GM10248 (cell line): Measurements from ENCODE around the gene APOO.
"Not testable (repeated sequence)": the region's sequence is repeated elsewhere in the genome, so short reads cannot be mapped to it uniquely, and the experiment has no call there.

Experiments used
- CTCF ChIA-PET: fragments of 300-600 bp; sonication (Branson Sonifier 250); formaldehyde crosslinking; extraction: SDS; loops from one replicate; lab custom pipeline; 2021; ENCODE audit warnings: antibody characterized with exemption; lab: Yijun Ruan, JAX
- POLR2A ChIA-PET: fragments of 350-650 bp; sonication (Branson Sonifier 250); formaldehyde crosslinking; extraction: SDS; loops from one replicate; lab custom pipeline; 2020; ENCODE audit warnings: antibody characterized with exemption; lab: Yijun Ruan, JAX
- DNase-seq: peaks from one replicate; pipeline ENCODE4 v3.0.0; 2012; ENCODE audit errors: extremely low spot score
- CTCF ChIP-seq: IDR thresholded peaks from 2 replicates; pipeline ENCODE4 v1.5.1; 2012; ENCODE audit warnings: mild to moderate bottlenecking, low read depth; ENCODE audit errors: extremely low read depth, missing control alignments, control extremely low read depth

APOO gene

GRCh38 chrX:23871905-23872546 is 35.7 kb downstream of the APOO start:
- no peak for TF ChIP-seq CTCF
- DNase-seq: no peak
- ChIA-PET POLR2A (no interaction called here), CTCF (interaction anchor here (1.0 to 1.4 kb wide), 2 partner anchors 30 to 31 kb away, joined by 3 to 4 read pairs; no protein-coding TSS in a partner anchor)

GRCh38 chrX:23870041-23870440 is 37.7 kb downstream of the APOO start:
- no peak for TF ChIP-seq CTCF
- ChIA-PET CTCF (no interaction called here), POLR2A (no interaction called here)
- no peak for DNase-seq

GRCh38 chrX:23864742-23865326 is 42.9 kb downstream of the APOO start:
- no peak for DNase-seq
- no peak for TF ChIP-seq CTCF
- POLR2A ChIA-PET: no interaction called here
- CTCF ChIA-PET: no interaction called here

GRCh38 chrX:23861952-23862351 is 45.8 kb downstream of the APOO start:
- CTCF ChIA-PET: interaction anchor here (2.0 kb wide), 1 partner anchor 192 kb away, joined by 5 read pairs; no protein-coding TSS in a partner anchor
- not testable (repeated sequence) for DNase-seq

GRCh38 chrX:23861215-23861896 is 46.4 kb downstream of the APOO start:
- DNase-seq: peak; percentile 39
- no peak for TF ChIP-seq CTCF
- CTCF ChIA-PET: interaction anchor here (2.0 kb wide), 1 partner anchor 193 kb away, joined by 5 read pairs; no protein-coding TSS in a partner anchor
- POLR2A ChIA-PET: no interaction called here

More at GRCh38 chrX:23861952-23862351, 45.8 kb downstream of the APOO start:
- POLR2A ChIA-PET: not testable (repeated sequence)

GRCh38 chrX:23859238-23859637 is 48.5 kb downstream of the APOO start:
- POLR2A ChIA-PET, DNase-seq: not testable (repeated sequence)
- CTCF ChIA-PET: interaction anchor here (2.0 kb wide), 1 partner anchor 43 kb away, joined by 8 read pairs; no protein-coding TSS in a partner anchor

- ChIA-PET POLR2A (no interaction called here), CTCF (interaction anchor here (1.0 to 2.0 kb wide), 2 partner anchors 15 to 44 kb away, joined by 4 to 8 read pairs; no protein-coding TSS in a partner anchor)
- no peak for DNase-seq
- TF ChIP-seq CTCF: no peak
Measured at GRCh38 chrX:23857935-23858334, 49.8 kb downstream of the APOO start.
